Adrenal gland (tissue), 12 donors: ENCODE results near the gene PLEKHA5. TPM values are rescaled to one million over a fixed set of nuclear protein-coding genes. Genes with fewer than 3 reads are reported as not detected.

ENCODE experiments used
- DNase-seq, 7 donors: peaks; one replicate each; pipeline ENCODE4 v3.0.0-alpha.2; 2019 to 2020
- H3K27ac ChIP-seq, 5 donors: fragments of 200-600 bp; sonication (generic) in 4 of 5; 1 replicate in 3 of 5; 2 replicates in 2 of 5; pipeline versions ENCODE4 v1.5.1 to v1.8.0; 2016 to 2020; ENCODE audit warnings: mild to moderate bottlenecking in 1 of 5
- H3K27me3 ChIP-seq: fragments of 200-600 bp; 2 replicates; pipeline ENCODE4 v1.8.0; 2021
- H3K36me3 ChIP-seq, 2 donors: fragments of 200-600 bp; replicated peaks in 1 of 2; 1 replicate in 1 of 2; 2 replicates in 1 of 2; pipeline versions ENCODE4 v1.5.1 to v1.8.0; 2018 to 2022
- H3K4me1 ChIP-seq, 2 donors: fragments of 200-600 bp; replicated peaks in 1 of 2; 1 replicate in 1 of 2; 2 replicates in 1 of 2; pipeline versions ENCODE4 v1.5.1 to v1.8.0; 2018 to 2021
- H3K4me3 ChIP-seq, 4 donors: fragments of 200-600 bp; sonication (generic) in 3 of 4; one replicate each; pipeline ENCODE4 v1.5.1; 2016 to 2018
- H3K9me3 ChIP-seq, 3 donors: fragments of 200-600 bp; sonication (generic) in 1 of 3; replicated peaks in 1 of 3; 1 replicate in 2 of 3; 2 replicates in 1 of 3; pipeline versions ENCODE4 v1.5.1 to v1.8.0; 2016 to 2021
- POLR2A ChIP-seq, 2 donors: fragments of 450-650 bp; IDR thresholded peaks; one replicate each; pipeline ENCODE4 v1.6.1; 2017; ENCODE audit warnings: antibody characterized with exemption in 2 of 2, mild to moderate bottlenecking in 2 of 2, moderate library complexity in 1 of 2
- WGBS, 4 donors: extraction: QIAGEN DNeasy Blood & Tissue Kit in 2 of 4; methylation state at CpG; one replicate each; pipeline versions ENCODE4 v1.1.5 to v1.1.7; 2013 to 2017; 5-methylcytosine and 5-hydroxymethylcytosine counted together
- intact Hi-C, 2 donors: fragments of 100-400 bp; cut with DNase I; formaldehyde crosslinking; loops; one replicate each; pipeline versions ENCODE4 v1.14.1 to v1.15.0; 2022 to 2023
- polyA plus RNA-seq, 3 donors: library from polyadenylated mRNA; stranded (reverse); fragments of 200-250 nt in 2 of 3; fragments of 350-450 nt in 1 of 3; fragmentation: Illumina TruSeq in 1 of 3; extraction: RNeasy Lipid Tissue Mini Kit (QIAGEN cat#74804) in 1 of 3; gene quantifications; one replicate each; pipeline ENCODE4 v1.2.3, GENCODE V29; 2013 to 2014
- total RNA-seq, 9 donors: library from RNA; depleted of rRNA in 4 of 9; stranded (reverse); fragments of >200 nt in 4 of 9; fragments of 120-200 nt in 1 of 9; fragmentation: NEBNext Ultra II Directional in 1 of 9; extraction: Animal tissue kit (Norgen Biotek cat#: 25700) in 1 of 9; gene quantifications; one replicate each; pipeline versions ENCODE4 v1.1.0 to v1.2.4, GENCODE V29; 2013 to 2023
- TF ChIP-seq, protein P1 (sequence below), 6 experiments: fragments of 450-650 bp in 4 of 6; fragments of 200-600 bp in 2 of 6; sonication (generic) in 1 of 6; IDR thresholded peaks; 1 replicate in 5 of 6; 2 replicates in 1 of 6; pipeline versions ENCODE4 v1.5.1 to v1.8.0; 2016 to 2021; ENCODE audit warnings: antibody characterized with exemption in 6 of 6, mild to moderate bottlenecking in 2 of 6, moderate library complexity in 1 of 6
- donor health status: healthy with polysubstance abuse.
- donor health status: Bipolar disorder and iron deficiency.
- donor health status: DM: yes; HTN: yes; CAD: no.
- donor health status: DM: no; HTN: no; CAD: no.
- donor health status: DM: no; HTN: no; CAD: no.
- donor health status: DM: yes; HTN: yes; CAD: no.

Gene PLEKHA5
- total and polyA plus RNA-seq, 12 donors, result 26.1 to 165 (median 95.7) TPM

- H3K27me3 ChIP-seq, result no peaks in the 10 kb centered on the region
- no peak overlapping the region for H3K4me3 ChIP-seq
- DNase-seq, result no peak
- intact Hi-C loops, result no loop called here
- H3K4me1 ChIP-seq, result peaks cover 14 to 23% of the 10 kb centered on the region in 2 donors
- H3K27ac ChIP-seq, result no peak overlapping the region
- WGBS, 4 donors, result 38 to 48% (median 44%) methylated on average over 2 of the region's 2 CpGs
- no peaks in the 10 kb centered on the region for H3K9me3 ChIP-seq
- H3K36me3 ChIP-seq, result no peaks in the 10 kb centered on the region
- TF ChIP-seq, protein P1, sequence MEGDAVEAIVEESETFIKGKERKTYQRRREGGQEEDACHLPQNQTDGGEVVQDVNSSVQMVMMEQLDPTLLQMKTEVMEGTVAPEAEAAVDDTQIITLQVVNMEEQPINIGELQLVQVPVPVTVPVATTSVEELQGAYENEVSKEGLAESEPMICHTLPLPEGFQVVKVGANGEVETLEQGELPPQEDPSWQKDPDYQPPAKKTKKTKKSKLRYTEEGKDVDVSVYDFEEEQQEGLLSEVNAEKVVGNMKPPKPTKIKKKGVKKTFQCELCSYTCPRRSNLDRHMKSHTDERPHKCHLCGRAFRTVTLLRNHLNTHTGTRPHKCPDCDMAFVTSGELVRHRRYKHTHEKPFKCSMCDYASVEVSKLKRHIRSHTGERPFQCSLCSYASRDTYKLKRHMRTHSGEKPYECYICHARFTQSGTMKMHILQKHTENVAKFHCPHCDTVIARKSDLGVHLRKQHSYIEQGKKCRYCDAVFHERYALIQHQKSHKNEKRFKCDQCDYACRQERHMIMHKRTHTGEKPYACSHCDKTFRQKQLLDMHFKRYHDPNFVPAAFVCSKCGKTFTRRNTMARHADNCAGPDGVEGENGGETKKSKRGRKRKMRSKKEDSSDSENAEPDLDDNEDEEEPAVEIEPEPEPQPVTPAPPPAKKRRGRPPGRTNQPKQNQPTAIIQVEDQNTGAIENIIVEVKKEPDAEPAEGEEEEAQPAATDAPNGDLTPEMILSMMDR (IDR thresholded peaks at IDR 0.05), result no peak
- no peak for TF ChIP-seq POLR2A (IDR thresholded peaks at IDR 0.05)
Measured at GRCh38 chr12:19208456-19208855, 78.9 kb downstream of the PLEKHA5 start.

DNA sequence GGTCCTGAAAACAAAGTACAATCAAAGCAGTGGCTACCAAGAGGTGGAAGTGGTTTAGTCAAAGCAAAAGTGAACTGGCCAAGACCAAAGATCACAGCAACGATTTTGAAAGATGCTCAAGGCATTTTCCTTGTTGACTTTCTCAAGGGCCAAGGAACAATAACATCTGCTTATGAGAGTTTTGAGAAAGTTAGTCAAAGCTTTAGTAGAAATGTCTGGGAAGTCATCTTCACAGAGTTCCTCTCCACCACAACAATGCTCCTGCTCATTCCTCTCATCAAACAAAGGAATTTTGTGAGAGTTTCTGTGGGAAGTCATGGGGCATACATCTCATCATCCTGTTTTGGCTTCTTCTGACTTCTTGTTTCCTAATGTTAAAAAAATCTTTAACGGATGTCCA is 80.1 kb downstream of the PLEKHA5 start:
- intact Hi-C loops, result no loop called here
- Histone ChIP-seq H3K4me1 (peaks cover 14 to 20% of the 10 kb centered on the region in 2 donors), H3K27ac (no peak overlapping the region), H3K4me3 (no peak overlapping the region), H3K9me3 (no peaks in the 10 kb centered on the region), H3K36me3 (no peaks in the 10 kb centered on the region), H3K27me3 (no peaks in the 10 kb centered on the region)
- no peak for TF ChIP-seq POLR2A (IDR thresholded peaks at IDR 0.05)
- TF ChIP-seq, protein P1 (IDR thresholded peaks at IDR 0.05), result no peak
- WGBS, 4 donors, result 92 to 96% (median 93%) methylated on average over 2 of the region's 2 CpGs
- no peak for DNase-seq

DNA sequence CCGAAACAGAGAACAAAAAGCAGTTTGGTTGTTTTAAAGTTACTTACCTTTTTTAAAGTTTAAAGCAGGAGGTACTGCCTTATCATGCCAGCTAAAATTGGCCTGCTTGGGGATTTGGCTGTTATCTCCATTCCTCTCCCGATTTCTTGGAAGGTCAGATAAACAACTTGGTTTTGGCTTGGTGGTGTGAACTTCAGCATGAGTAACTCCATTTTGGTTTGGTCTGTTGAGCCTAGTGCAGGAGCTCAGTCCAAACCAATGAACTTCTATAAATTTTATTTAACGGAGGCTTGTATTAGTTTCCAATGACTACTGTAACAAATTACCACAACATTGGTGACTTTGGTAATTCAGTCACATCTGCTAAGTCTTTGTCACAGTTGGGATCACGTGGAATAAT is 82.3 kb downstream of the PLEKHA5 start:
- 77 to 83% (median 82%) methylated on average over 4 of the region's 4 CpGs for WGBS, 4 donors
- intact Hi-C loops, result no loop called here
- Histone ChIP-seq H3K9me3 (no peaks in the 10 kb centered on the region), H3K27ac (no peak overlapping the region), H3K4me1 (peaks cover 5 to 11% of the 10 kb centered on the region in 2 donors), H3K36me3 (no peaks in the 10 kb centered on the region), H3K27me3 (no peaks in the 10 kb centered on the region), H3K4me3 (no peak overlapping the region)
- TF ChIP-seq, protein P1 (IDR thresholded peaks at IDR 0.05), result no peak
- no peak for TF ChIP-seq POLR2A (IDR thresholded peaks at IDR 0.05)
- no peak for DNase-seq

GRCh38 chr12:19212245-19212644 is 82.7 kb downstream of the PLEKHA5 start:
- no peak overlapping the region for H3K4me3 ChIP-seq
- no peaks in the 10 kb centered on the region for H3K9me3 ChIP-seq
- H3K36me3 ChIP-seq, result no peaks in the 10 kb centered on the region
- WGBS, 4 donors, result 89 to 100% (median 97%) methylated on average over 9 of the region's 9 CpGs
- TF ChIP-seq, protein P1 (IDR thresholded peaks at IDR 0.05), result no peak
- TF ChIP-seq POLR2A (IDR thresholded peaks at IDR 0.05), result no peak
- H3K27ac ChIP-seq, result no peak overlapping the region
- no peaks in the 10 kb centered on the region for H3K27me3 ChIP-seq
- DNase-seq, result no peak
- intact Hi-C loops, result no loop called here
- H3K4me1 ChIP-seq, result peaks cover 6 to 15% of the 10 kb centered on the region in 2 donors
